ENCODE results near the gene USP4.

GRCh38 chr3:49273825-49274532 is 65.9 kb downstream of the USP4 start:
- TF ChIP-seq CTCF (IDR thresholded peaks at IDR 0.05), result no peak
- no peak for TF ChIP-seq POLR2A (IDR thresholded peaks at IDR 0.05)
- TF ChIP-seq POLR2AphosphoS5 (IDR thresholded peaks at IDR 0.05; ENCODE audit: insufficient read depth in 1 of 2, low read depth in 1 of 2), result no peak

All from vagina (tissue), 2 donors.